ENCODE measurements around the gene PSMD8. TPM values are rescaled to one million over a fixed set of nuclear protein-coding genes. Genes with fewer than 3 reads are reported as not detected.

The PSMD8 gene
- total RNA-seq, 4 donors from 2014 or later, result 28.1 to 171 (median 78.5) TPM

GRCh38 chr19:38386300-38386970, 12.1 kb downstream of the PSMD8 start:
- peaks cover 8 to 36% (median 34%) of the 10 kb centered on the region in 4 donors for H3K4me1 ChIP-seq
- H3K9me3 ChIP-seq, result no peaks in the 10 kb centered on the region
- H3K36me3 ChIP-seq, result peaks cover 0 to 21% (median 9%) of the 10 kb centered on the region in 4 donors
- DNase-seq, result no peak
- intact Hi-C loops (cut with DNase I; ENCODE audit: low total_unique reads) (no loop called here), in situ Hi-C loops (cut with MboI; ENCODE audit: low pct_ligation_motif_present in 1 of 4, low pct_unique_long_range_greater_than_20kb in 1 of 4, low sequenced_read_pairs in 3 of 4) (no loop called here)
- H3K4me3 ChIP-seq, result peak overlapping the region in 1 of 4 donors; percentile 54
- H3K27ac ChIP-seq, result no peak overlapping the region
- TF ChIP-seq CTCF (IDR thresholded peaks at IDR 0.05) (no peak), POLR2A (IDR thresholded peaks at IDR 0.05) (no peak), POLR2AphosphoS5 (IDR thresholded peaks at IDR 0.05) (no peak), EP300 (IDR thresholded peaks at IDR 0.05; ENCODE audit: low read depth) (no peak)
- WGBS, 2 donors (ENCODE audit: low coverage in 1 of 2), result 69% methylated on average over 58 of the region's 61 CpGs; no CpG with 5 or more reads in 1 of the 2 donors
- H3K27me3 ChIP-seq, result peaks cover 52% of the 10 kb centered on the region

DNA sequence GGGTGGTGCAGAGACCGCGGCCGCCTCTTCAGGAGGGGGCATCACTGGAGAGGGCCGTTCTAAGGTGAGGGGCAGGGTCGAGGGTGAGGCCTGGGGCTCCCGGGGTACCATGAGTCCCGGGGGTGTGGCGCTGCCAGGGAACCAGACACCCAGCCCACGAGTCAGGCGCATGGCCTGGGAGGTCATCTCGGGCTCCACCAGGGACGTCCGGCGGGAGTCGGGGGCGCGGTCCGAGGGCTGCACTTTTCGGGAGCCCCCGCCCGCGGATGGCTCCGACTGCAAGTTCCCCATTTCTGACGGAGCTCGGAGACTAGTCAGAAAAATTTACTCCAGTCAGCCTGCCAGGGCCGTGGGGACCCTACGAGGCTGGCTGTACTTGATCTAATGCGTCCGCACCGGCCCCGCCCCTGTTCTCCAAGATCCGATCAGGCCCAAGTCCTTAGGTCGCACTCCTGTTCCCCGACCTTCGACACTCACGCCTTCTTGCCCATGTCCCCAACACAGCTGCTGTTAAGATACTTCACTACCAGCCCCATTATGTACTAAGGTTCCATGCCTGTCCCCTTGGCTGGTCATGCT, 12.7 kb downstream of the PSMD8 start:
- Histone ChIP-seq H3K4me3 (peak overlapping the region in 3 of 4 donors; percentile 22 to 54 (median 41)), H3K4me1 (peaks cover 8 to 36% (median 34%) of the 10 kb centered on the region in 4 donors), H3K27me3 (peaks cover 52% of the 10 kb centered on the region), H3K9me3 (no peaks in the 10 kb centered on the region), H3K27ac (peak overlapping the region in 2 of 4 donors; percentile 57 to 62), H3K36me3 (peaks cover 0 to 17% (median 6%) of the 10 kb centered on the region in 4 donors)
- in situ Hi-C loops (cut with MboI; ENCODE audit: low pct_ligation_motif_present in 1 of 4, low pct_unique_long_range_greater_than_20kb in 1 of 4, low sequenced_read_pairs in 3 of 4) (no loop called here), intact Hi-C loops (cut with DNase I; ENCODE audit: low total_unique reads) (no loop called here)
- no peak for DNase-seq
- TF ChIP-seq CTCF (IDR thresholded peaks at IDR 0.05), result no peak
- TF ChIP-seq POLR2A (IDR thresholded peaks at IDR 0.05), result no peak
- no peak for TF ChIP-seq POLR2AphosphoS5 (IDR thresholded peaks at IDR 0.05)
- no peak for TF ChIP-seq EP300 (IDR thresholded peaks at IDR 0.05; ENCODE audit: low read depth)
- 13 to 14% methylated on average over 10 to 33 of the region's 36 CpGs for WGBS, 2 donors (ENCODE audit: low coverage in 1 of 2)

DNA sequence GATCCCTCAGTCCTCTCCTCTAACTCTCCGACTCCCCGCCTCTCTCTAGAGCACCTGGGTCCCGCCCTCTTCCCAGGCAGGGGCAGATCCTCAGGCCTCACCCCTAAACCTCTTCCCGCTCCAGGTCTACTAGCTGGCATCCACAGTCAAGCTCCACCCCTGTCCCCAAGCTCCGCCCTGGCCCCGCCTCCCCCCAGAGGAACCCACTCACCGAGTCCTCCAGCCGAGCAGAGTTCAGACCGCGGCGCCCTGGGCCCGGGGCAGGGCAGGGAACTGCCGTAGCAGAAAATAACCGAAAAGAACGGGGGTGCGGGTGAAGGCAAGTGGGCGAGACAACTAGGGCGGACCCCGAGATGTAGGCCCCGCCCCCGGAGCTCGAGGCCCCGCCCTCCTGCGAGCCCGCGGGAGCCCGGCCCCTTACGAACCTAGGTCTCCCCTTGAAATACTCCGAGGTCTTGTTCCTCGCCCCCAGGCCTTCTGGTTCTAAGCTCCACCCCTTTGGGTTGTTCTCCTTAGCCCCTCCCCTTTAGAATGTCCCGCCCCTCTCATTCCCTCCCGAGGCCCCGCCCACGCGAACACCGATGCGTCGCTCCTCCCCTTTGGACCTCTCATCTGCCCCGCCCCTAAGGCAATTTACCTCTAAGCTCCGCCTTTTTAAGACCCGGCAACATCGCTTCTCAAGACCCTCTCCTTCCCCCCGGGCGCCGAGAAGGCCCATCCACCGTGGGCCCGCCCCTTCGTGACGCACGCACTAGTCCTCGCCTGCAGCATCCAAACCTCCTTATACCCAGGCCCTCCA, 13.4 kb downstream of the PSMD8 start, which contains the start of gene GGN:
Gene GGN (minus strand): TSS at position 485 of the 799 bp plus-strand sequence. CDS start 773 bp downstream, outside the sequence.
- H3K9me3 ChIP-seq, result no peaks in the 10 kb centered on the region
- peaks cover 52% of the 10 kb centered on the region for H3K27me3 ChIP-seq
- in situ Hi-C loops (cut with MboI; ENCODE audit: low pct_ligation_motif_present in 1 of 4, low pct_unique_long_range_greater_than_20kb in 1 of 4, low sequenced_read_pairs in 3 of 4), result no loop called here
- peak within 1 kb of the TSS; percentile 49 to 62 (median 55) for H3K27ac ChIP-seq
- DNase-seq, result peak; percentile 87
- H3K36me3 ChIP-seq, result peaks cover 0 to 10% (median 3%) of the 10 kb centered on the region in 4 donors
- H3K4me1 ChIP-seq, result peaks cover 8 to 36% (median 34%) of the 10 kb centered on the region in 4 donors
- WGBS, 2 donors (ENCODE audit: low coverage in 1 of 2), result 1 to 28% methylated on average over 2 to 49 of the region's 51 CpGs
- TF ChIP-seq POLR2AphosphoS5 (IDR thresholded peaks at IDR 0.05) (peak in 2 of 3 donors; percentile 5 to 27), EP300 (IDR thresholded peaks at IDR 0.05; ENCODE audit: low read depth) (no peak)
- H3K4me3 ChIP-seq, result peak within 1 kb of the TSS; percentile 17 to 54 (median 32)
- intact Hi-C loops (cut with DNase I; ENCODE audit: low total_unique reads), result no loop called here

DNA sequence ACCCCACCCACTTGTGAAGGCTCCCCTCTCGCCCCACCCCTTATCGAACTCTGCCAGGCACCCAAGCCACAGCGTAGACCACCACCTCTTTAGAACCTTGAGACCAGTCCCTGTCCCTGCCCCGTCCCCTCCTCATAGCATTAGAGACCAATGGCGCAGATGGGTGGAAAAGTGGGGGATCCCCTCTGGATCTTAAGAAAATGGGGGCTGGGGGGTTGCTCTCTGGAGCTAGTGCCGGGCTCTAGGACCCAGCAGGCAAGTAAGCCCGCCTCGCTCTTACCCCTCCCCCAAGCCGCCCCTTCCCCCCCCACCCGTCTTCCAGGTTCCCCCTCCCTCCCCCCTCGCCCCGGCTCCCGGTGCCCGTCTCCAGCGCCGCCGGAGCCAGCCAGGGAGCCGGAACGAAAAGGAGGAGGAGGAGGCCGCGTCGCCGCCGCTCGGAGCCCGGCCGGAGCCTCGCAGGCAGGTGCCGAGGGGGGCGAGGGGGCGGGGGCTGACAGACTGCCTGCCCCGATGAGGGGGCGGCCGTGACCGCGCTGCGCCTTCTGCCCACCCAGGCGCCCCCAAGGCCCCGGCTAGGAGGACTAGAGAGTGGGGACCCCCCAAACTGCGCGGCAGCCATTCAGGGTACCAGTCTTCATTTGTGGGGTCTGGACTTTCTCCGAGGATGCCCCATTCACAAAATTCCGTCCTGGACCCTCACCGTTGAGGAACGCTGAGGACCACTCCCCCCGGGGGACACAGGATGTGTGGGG, 14.2 kb downstream of the PSMD8 start, which contains the start of gene SPRED3:
Gene SPRED3 (plus strand): TSS at position 349 of the 752 bp plus-strand sequence. CDS start 1,606 bp downstream, outside the sequence.
- H3K27me3 ChIP-seq, result peaks cover 52% of the 10 kb centered on the region
- H3K4me1 ChIP-seq, result peaks cover 8 to 36% (median 34%) of the 10 kb centered on the region in 4 donors
- intact Hi-C loops (cut with DNase I; ENCODE audit: low total_unique reads), result no loop called here
- no peak for TF ChIP-seq POLR2A (IDR thresholded peaks at IDR 0.05)
- no peak for TF ChIP-seq POLR2AphosphoS5 (IDR thresholded peaks at IDR 0.05)
- TF ChIP-seq EP300 (IDR thresholded peaks at IDR 0.05; ENCODE audit: low read depth), result no peak
- TF ChIP-seq CTCF (IDR thresholded peaks at IDR 0.05), result no peak
- in situ Hi-C loops (cut with MboI; ENCODE audit: low pct_ligation_motif_present in 1 of 4, low pct_unique_long_range_greater_than_20kb in 1 of 4, low sequenced_read_pairs in 3 of 4), result no loop called here
- 5% methylated on average over 14 of the region's 46 CpGs; no CpG with 5 or more reads in 1 of the 2 donors for WGBS, 2 donors (ENCODE audit: low coverage in 1 of 2)
- DNase-seq, result no peak
- peak within 1 kb of the TSS; percentile 17 to 54 (median 32) for H3K4me3 ChIP-seq
- peaks cover 0 to 2% (median 0%) of the 10 kb centered on the region in 4 donors for H3K36me3 ChIP-seq
- peak within 1 kb of the TSS; percentile 49 to 62 (median 55) for H3K27ac ChIP-seq
- H3K9me3 ChIP-seq, result no peaks in the 10 kb centered on the region

Data from transverse colon (tissue), 4 donors.